Measurements from ENCODE around the gene RPS21. TPM values are rescaled to one million over a fixed set of nuclear protein-coding genes. Genes with fewer than 3 reads are reported as not detected.

Gene RPS21
- total and polyA plus RNA-seq, 2 of the 4 experiments (the other 2 are of a cell fraction) = 2,710 to 4,298 TPM

DNA sequence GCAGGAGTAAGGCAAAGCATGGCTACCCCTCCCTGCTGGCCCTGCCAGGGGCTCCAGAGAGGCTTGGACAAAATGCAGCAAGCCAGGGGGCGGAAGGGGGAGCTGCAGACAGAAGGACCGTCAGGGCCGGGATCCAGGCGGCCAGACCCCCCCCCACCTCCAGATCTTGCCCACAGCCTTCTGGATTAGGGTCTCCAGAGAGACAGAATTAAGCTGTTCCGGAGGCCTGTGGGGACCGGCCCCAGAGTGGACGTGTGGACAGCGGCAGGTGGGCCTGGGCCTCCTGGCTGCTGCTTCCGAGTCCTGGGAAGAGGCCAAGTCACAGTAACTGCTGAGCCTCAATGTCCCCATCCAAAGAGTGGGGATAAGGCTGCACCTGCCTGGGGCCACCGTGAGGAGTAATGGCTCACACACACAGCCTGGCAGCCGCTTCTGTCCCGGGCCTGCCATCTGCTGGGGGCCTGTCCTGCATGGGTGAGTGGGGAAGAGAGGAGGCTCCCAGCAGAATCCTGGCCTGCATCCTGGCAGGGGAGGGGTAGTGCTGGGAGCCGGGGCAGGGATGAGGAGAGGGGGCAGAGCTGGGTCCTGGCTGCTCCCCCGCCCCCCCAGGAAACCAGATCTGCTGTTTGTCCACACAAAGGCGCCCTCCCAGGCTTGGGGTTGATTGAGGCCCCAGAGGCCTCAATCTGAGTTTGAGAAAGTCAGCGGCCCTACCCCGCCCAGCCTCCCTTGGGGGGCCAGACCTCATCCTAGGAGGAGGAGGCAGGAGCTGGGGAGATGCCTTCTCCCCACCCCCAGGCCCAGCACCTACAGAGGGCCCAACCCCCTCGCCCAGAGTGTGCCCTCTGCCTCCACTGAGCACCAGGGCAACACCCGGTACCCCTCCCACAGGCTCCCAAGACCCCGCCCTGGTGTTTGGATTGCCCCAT lies 23.6 kb upstream of the RPS21 start:
- Histone ChIP-seq H2BK15ac (ENCODE audit: low read depth, low read length) (no peak overlapping the region), H4K91ac (ENCODE audit: insufficient read depth, low read depth, low read length) (no peak overlapping the region), H2AK9ac (replicated peaks; ENCODE audit: low read depth, low read length, poor library complexity) (no peak overlapping the region), H3K18ac (ENCODE audit: low read depth, low read length) (no peak overlapping the region), H3K27ac (ENCODE audit: insufficient read depth, low read length) (no peak overlapping the region), H2BK20ac (ENCODE audit: low read depth, low read length) (no peak overlapping the region), H2BK5ac (ENCODE audit: low read depth, low read length, poor library complexity, severe bottlenecking) (no peak overlapping the region), H4K5ac (ENCODE audit: low read depth, low read length) (no peak overlapping the region), H3K9ac (ENCODE audit: low read depth, low read length) (no peak overlapping the region), H3K9me1 (ENCODE audit: insufficient read depth, low read length) (no peaks in the 10 kb centered on the region), H3K79me1 (ENCODE audit: low read depth in 1 of 2, low read length in 2 of 2) (no peaks in the 10 kb centered on the region), H2AFZ (replicated peaks; ENCODE audit: low read length, poor library complexity) (no peak overlapping the region), H3K56ac (ENCODE audit: extremely low read depth, insufficient read depth, low read length) (no peak overlapping the region), H3K4me2 (ENCODE audit: low read depth, low read length) (no peak overlapping the region), H3K4me1 (ENCODE audit: control insufficient read depth, insufficient read depth, low read length) (peaks cover 11% of the 10 kb centered on the region), H3K4ac (ENCODE audit: low read depth, low read length) (no peak overlapping the region), H3K23ac (ENCODE audit: low read depth, low read length) (no peak overlapping the region), H3K4me3 (ENCODE audit: insufficient read depth, low read depth, low read length) (no peak overlapping the region), H3K27me3 (ENCODE audit: control insufficient read depth, insufficient read depth, low read length) (no peaks in the 10 kb centered on the region), H3K36me3 (ENCODE audit: control insufficient read depth, insufficient read depth, low read length) (peaks cover 4% of the 10 kb centered on the region; the same call in 1 of the 2 replicates), H2BK120ac (ENCODE audit: low read depth, low read length) (no peak overlapping the region), H3K14ac (replicated peaks; ENCODE audit: low read depth, low read length) (no peak overlapping the region), H4K8ac (ENCODE audit: low read depth in 2 of 2, low read length in 2 of 2) (no peak overlapping the region), H3K9me3 (ENCODE audit: control insufficient read depth, insufficient read depth, low read length) (no peaks in the 10 kb centered on the region), H4K20me1 (ENCODE audit: insufficient read depth, low read length) (peaks cover 18% of the 10 kb centered on the region; the same call in 1 of the 2 replicates), H2AK5ac (ENCODE audit: low read depth, low read length) (no peak overlapping the region)
- ATAC-seq (ENCODE audit: low read depth) (no peak), DNase-seq (no peak)
- in situ Hi-C loops (cut with MboI; ENCODE audit: low sequenced_read_pairs) = no loop called here
- WGBS, 2 experiments (ENCODE audit: extremely low coverage in 2 of 2, insufficient read length in 1 of 2) = 65% methylated on average over 15 of the region's 20 CpGs; no CpG with 5 or more reads in 1 of the 2 experiments
- intact Hi-C loops (cut with micrococcal nuclease) = no loop called here
- dilution Hi-C loops (cut with HindIII; ENCODE audit: low sequenced_read_pairs, unreplicated experiment) = no loop called here
- CTCF ChIA-PET = interaction anchor here (2.0 kb wide), 1 partner anchor 11 kb away, joined by 6 read pairs; no protein-coding TSS in a partner anchor
- BruUV-seq (replicated peaks) = no TSS peak
- TF ChIP-seq NFE2L2 (IDR thresholded peaks at IDR 0.05; ENCODE audit: low read depth, low read length) (no peak), POLR2A (IDR thresholded peaks at IDR 0.05; ENCODE audit: low read depth, low read length) (no peak), CHD1 (IDR thresholded peaks at IDR 0.05; ENCODE audit: low read depth, low read length) (no peak), FOS (IDR thresholded peaks at IDR 0.05; ENCODE audit: low read depth, low read length) (no peak), CEBPB (IDR thresholded peaks at IDR 0.05; ENCODE audit: low read depth, low read length) (no peak), RAD21 (IDR thresholded peaks at IDR 0.05; ENCODE audit: low read length) (no peak), MXI1 (IDR thresholded peaks at IDR 0.05; ENCODE audit: borderline replicate concordance, low read depth, low read length) (no peak), MAZ (IDR thresholded peaks at IDR 0.05; ENCODE audit: borderline replicate concordance, low read depth, low read length) (no peak), BHLHE40 (IDR thresholded peaks at IDR 0.05; ENCODE audit: low read depth, low read length) (no peak), MAFK (IDR thresholded peaks at IDR 0.05; ENCODE audit: low read depth, low read length) (no peak)
- TF ChIP-seq, protein P1, sequence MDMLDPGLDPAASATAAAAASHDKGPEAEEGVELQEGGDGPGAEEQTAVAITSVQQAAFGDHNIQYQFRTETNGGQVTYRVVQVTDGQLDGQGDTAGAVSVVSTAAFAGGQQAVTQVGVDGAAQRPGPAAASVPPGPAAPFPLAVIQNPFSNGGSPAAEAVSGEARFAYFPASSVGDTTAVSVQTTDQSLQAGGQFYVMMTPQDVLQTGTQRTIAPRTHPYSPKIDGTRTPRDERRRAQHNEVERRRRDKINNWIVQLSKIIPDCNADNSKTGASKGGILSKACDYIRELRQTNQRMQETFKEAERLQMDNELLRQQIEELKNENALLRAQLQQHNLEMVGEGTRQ (IDR thresholded peaks at IDR 0.05; ENCODE audit: low read depth, low read length) = no peak
- TF ChIP-seq, protein P2, sequence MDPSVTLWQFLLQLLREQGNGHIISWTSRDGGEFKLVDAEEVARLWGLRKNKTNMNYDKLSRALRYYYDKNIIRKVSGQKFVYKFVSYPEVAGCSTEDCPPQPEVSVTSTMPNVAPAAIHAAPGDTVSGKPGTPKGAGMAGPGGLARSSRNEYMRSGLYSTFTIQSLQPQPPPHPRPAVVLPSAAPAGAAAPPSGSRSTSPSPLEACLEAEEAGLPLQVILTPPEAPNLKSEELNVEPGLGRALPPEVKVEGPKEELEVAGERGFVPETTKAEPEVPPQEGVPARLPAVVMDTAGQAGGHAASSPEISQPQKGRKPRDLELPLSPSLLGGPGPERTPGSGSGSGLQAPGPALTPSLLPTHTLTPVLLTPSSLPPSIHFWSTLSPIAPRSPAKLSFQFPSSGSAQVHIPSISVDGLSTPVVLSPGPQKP (IDR thresholded peaks at IDR 0.05; ENCODE audit: borderline replicate concordance, low read depth, low read length) = no peak
- POLR2A ChIA-PET (ENCODE audit: unreplicated experiment) = interaction anchor here (0.6 kb wide), 1 partner anchor 23 kb away, joined by 6 read pairs; the partner anchor contains the start of gene RPS21

Data from IMR-90 (cell line).